HepG2 (cell line): Measurements from ENCODE around the gene BTRC. TPM values are rescaled to one million over a fixed set of nuclear protein-coding genes. Genes with fewer than 3 reads are reported as not detected.
A peak's percentile ranks its signal among the peaks of the same experiment; 100 is the strongest.

Source experiments
- ATAC-seq: fragments of 200-7000 bp; cut with Tn5 transposase; 3 replicates; pipeline ENCODE4 v1.9.1; 2020; ENCODE audit warnings: mild to moderate bottlenecking, moderate library complexity
- BruUV-seq: library from RNA; stranded (reverse); fragments of 400-500 nt; replicated peaks from 2 replicates; lab custom pipeline; 2021; lab: Mats Ljungman, UMichigan
- CTCF ChIA-PET: fragments of 300-600 bp; formaldehyde crosslinking; extraction: SDS; loops from one replicate; lab custom pipeline; 2021; ENCODE audit warnings: low total read pairs, inconsistent platforms, low intra/inter-chr PET ratio; lab: Yijun Ruan, JAX
- POLR2A ChIA-PET: fragments of 350-600 bp; sonication (Branson Sonifier 250); formaldehyde crosslinking; loops from one replicate; lab custom pipeline; 2020; ENCODE audit warnings: antibody characterized with exemption, inconsistent platforms; lab: Yijun Ruan, JAX
- DNase-seq: peaks from one replicate; pipeline ENCODE4 v3.0.0-alpha.2; 2015; ENCODE audit warnings: low spot score
- FAIRE-seq: peaks from 3 replicates; lab custom pipeline; 2011; peaks lifted over from hg19 to GRCh38; lab: Jason Lieb, UNC
- H2AFZ ChIP-seq: one replicate; pipeline ENCODE4 v1.6.1; 2011; ENCODE audit warnings: low read length, inconsistent platforms
- H3K27ac ChIP-seq: fragments of 300-600 bp; 3 replicates; pipeline ENCODE4 v1.8.0; 2011; ENCODE audit warnings: mixed run types, mild to moderate bottlenecking, mixed read lengths, low read length, inconsistent platforms; ENCODE audit not compliant: insufficient read depth; ENCODE audit errors: extremely low read length
- H3K27me3 ChIP-seq, 2 experiments: fragments of 200-600 bp in 1 of 2; 2 replicates in 1 of 2; 3 replicates in 1 of 2; pipeline versions ENCODE4 v1.6.0 to v1.8.0; 2011; ENCODE audit warnings: low read length in 2 of 2, mild to moderate bottlenecking in 2 of 2, moderate library complexity in 2 of 2, inconsistent platforms in 1 of 2; ENCODE audit not compliant: insufficient read depth in 2 of 2, control insufficient read depth in 1 of 2
- H3K36me3 ChIP-seq, 2 experiments: fragments of 200-600 bp in 1 of 2; replicated peaks in 1 of 2; 2 replicates in 1 of 2; 3 replicates in 1 of 2; pipeline versions ENCODE4 v1.5.1 to v1.8.0; 2011; ENCODE audit warnings: low read length in 2 of 2, inconsistent platforms in 1 of 2; ENCODE audit not compliant: insufficient read depth in 2 of 2, control insufficient read depth in 1 of 2
- H3K4me1 ChIP-seq: 2 replicates; pipeline ENCODE4 v1.5.1; 2012; ENCODE audit warnings: low read length, inconsistent platforms; ENCODE audit not compliant: insufficient read depth
- H3K4me2 ChIP-seq: 2 replicates; pipeline ENCODE4 v1.6.0; 2011; ENCODE audit warnings: low read depth, low read length, inconsistent platforms
- H3K4me3 ChIP-seq, 3 experiments: fragments of 200-600 bp in 1 of 3; sonication (generic), shearing (Covaris generic) in 1 of 3; replicated peaks in 1 of 3; 2 replicates each; pipeline ENCODE4 v1.5.1; 2011 to 2016; ENCODE audit warnings: low read length in 3 of 3, inconsistent platforms in 2 of 3, low read depth in 2 of 3, mild to moderate bottlenecking in 2 of 3, control low read depth in 1 of 3, mixed read lengths in 1 of 3; ENCODE audit not compliant: insufficient read depth in 1 of 3
- H3K79me2 ChIP-seq: one replicate; pipeline ENCODE4 v1.6.1; 2011; ENCODE audit warnings: low read length, inconsistent platforms; ENCODE audit not compliant: insufficient read depth
- H3K9ac ChIP-seq: 2 replicates; pipeline ENCODE4 v1.6.0; 2011; ENCODE audit warnings: mild to moderate bottlenecking, low read depth, low read length, inconsistent platforms; ENCODE audit not compliant: insufficient read depth
- H3K9me3 ChIP-seq: 2 replicates; pipeline ENCODE4 v1.5.1; 2012; ENCODE audit warnings: mild to moderate bottlenecking, low read length
- H4K20me1 ChIP-seq: 2 replicates; pipeline ENCODE4 v1.6.0; 2011; ENCODE audit warnings: inconsistent platforms, mild to moderate bottlenecking, low read length, moderate library complexity; ENCODE audit not compliant: insufficient read depth
- NFYB ChIP-seq: sonication (generic); formaldehyde crosslinking; IDR thresholded peaks from 2 replicates; pipeline ENCODE4 v1.4.0; 2020; ENCODE audit warnings: missing genetic modification reagents
- SIN3A ChIP-seq: IDR thresholded peaks from 2 replicates; pipeline ENCODE4 v1.6.1; 2011; ENCODE audit warnings: low read depth, mild to moderate bottlenecking, control low read depth, low read length, borderline replicate concordance
- ZFP36 ChIP-seq: fragments of 150-350 bp; IDR thresholded peaks from 2 replicates; pipeline ENCODE4 v1.6.1; 2018; ENCODE audit warnings: borderline replicate concordance, low read length, low read depth; ENCODE audit not compliant: partially characterized antibody
- ZMYM3 ChIP-seq: sonication (generic); formaldehyde crosslinking; IDR thresholded peaks from 2 replicates; pipeline ENCODE4 v1.5.1; 2020; ENCODE audit warnings: mild to moderate bottlenecking, missing genetic modification reagents
- ZSCAN21 ChIP-seq: sonication (generic); formaldehyde crosslinking; IDR thresholded peaks from 2 replicates; pipeline ENCODE4 v1.8.0; 2022; ENCODE audit warnings: mild to moderate bottlenecking, missing genetic modification reagents, moderate library complexity, borderline replicate concordance
- WGBS: methylation state at CpG from one replicate; pipeline ENCODE4 v1.1.6; 2017; ENCODE audit warnings: low lambda C conversion rate; 5-methylcytosine and 5-hydroxymethylcytosine counted together
- in situ Hi-C: cut with HindIII; loops from 2 replicates; pipeline ENCODE4 v1.10.0; 2017; ENCODE audit warnings: low pct_unique_long_range_greater_than_20kb; ENCODE audit not compliant: extremely low pct_ligation_motif_present
- intact Hi-C: fragments of 100-400 bp; cut with micrococcal nuclease; formaldehyde crosslinking; loops from one replicate; pipeline ENCODE4 v1.10.0; 2022; ENCODE audit not compliant: unreplicated experiment
- polyA plus RNA-seq, 8 experiments: library from polyadenylated mRNA; depleted of rRNA in 3 of 8; stranded (reverse) in 7 of 8; unstranded in 1 of 8; fragments of >200 nt; fragmentation: Illumina TruSeq in 4 of 8; extraction: Trizol in 4 of 8; gene quantifications; 2 replicates each; pipeline versions ENCODE4 v1.2.1 to v1.2.3, GENCODE V29; 2011 to 2016; ENCODE audit warnings: low read depth in 4 of 8, missing spikeins in 1 of 8, mixed read lengths in 1 of 8; ENCODE audit not compliant: insufficient read depth in 1 of 8
- total RNA-seq, 5 experiments: library from RNA; depleted of rRNA; stranded (reverse); fragments of >200 nt; fragmentation: Illumina TruSeq; extraction: Trizol; gene quantifications; 2 replicates each; pipeline ENCODE4 v1.2.3, GENCODE V29; 2016; ENCODE audit warnings: low read depth in 1 of 5

The BTRC gene
- total and polyA plus RNA-seq, 2 of the 13 experiments (the other 11 are each of a cell fraction or from before 2014, with no cell fraction given) = 12.0 to 14.4 TPM

GRCh38 chr10:101566333-101567164 is 212.6 kb downstream of the BTRC start (continued):
- TF ChIP-seq ZSCAN21 = peak; percentile 31; the same call in 1 of the 2 replicates

GRCh38 chr10:101567165-101568006 is 213.4 kb downstream of the BTRC start:
- ATAC-seq (no peak), DNase-seq (no peak), FAIRE-seq (no peak)
- POLR2A ChIA-PET = interaction anchor here (0.6 kb wide), 1 partner anchor 506 kb away, joined by 3 read pairs; no protein-coding TSS in a partner anchor
- no peak overlapping the region for H3K27ac ChIP-seq
- no peak overlapping the region for H3K9ac ChIP-seq
- no peaks in the 10 kb centered on the region for H3K36me3 ChIP-seq
- no peaks in the 10 kb centered on the region for H4K20me1 ChIP-seq
- WGBS = 22% methylated on average over 7 of the region's 7 CpGs
- no peaks in the 10 kb centered on the region for H3K79me2 ChIP-seq
- in situ Hi-C loops = loop anchor here (5.0 kb wide), 1 partner anchor 355 kb away; no protein-coding TSS in a partner anchor
- H3K4me1 ChIP-seq = peaks cover 46% of the 10 kb centered on the region
- BruUV-seq = no TSS peak
- peaks cover 0 to 52% of the 10 kb centered on the region in 2 experiments; a peak in 4 of 5 replicates for H3K27me3 ChIP-seq
- intact Hi-C loops = loop anchor here (2.0 kb wide), 1 partner anchor 73 kb away; no protein-coding TSS in a partner anchor
- TF ChIP-seq NFYB (CRISPR knock-in tag) (no peak), SIN3A (no peak), ZMYM3 (0 out of 2 replicates have a peak, but pooled peaks have one; percentile 22), ZFP36 (peak; percentile 30)
- peak overlapping the region; percentile 86 for H3K4me2 ChIP-seq
- H3K9me3 ChIP-seq = no peaks in the 10 kb centered on the region
- H2AFZ ChIP-seq = no peak overlapping the region
- CTCF ChIA-PET = no interaction called here
- H3K4me3 ChIP-seq = no peak overlapping the region
